BLaER1 (cell line): ENCODE data around the gene LRPAP1.
A peak's percentile ranks its signal among the peaks of the same experiment; 100 is the strongest.
"Not testable (repeated sequence)": the region's sequence is repeated elsewhere in the genome, so short reads cannot be mapped to it uniquely, and the experiment has no call there.

ENCODE experiments used
- H3K27ac ChIP-seq: shearing (Covaris generic); formaldehyde crosslinking; 2 replicates; pipeline ENCODE4 v1.8.1; 2022
- H3K27me3 ChIP-seq: shearing (Covaris generic); formaldehyde crosslinking; 2 replicates; pipeline ENCODE4 v1.8.1; 2022
- H3K36me3 ChIP-seq: shearing (Covaris generic); formaldehyde crosslinking; 2 replicates; pipeline ENCODE4 v1.8.1; 2022
- H3K4me1 ChIP-seq: shearing (Covaris generic); formaldehyde crosslinking; 2 replicates; pipeline ENCODE4 v1.8.1; 2022
- H3K4me2 ChIP-seq: shearing (Covaris generic); formaldehyde crosslinking; 2 replicates; pipeline ENCODE4 v1.8.1; 2022
- H3K4me3 ChIP-seq: shearing (Covaris generic); formaldehyde crosslinking; 2 replicates; pipeline ENCODE4 v1.8.1; 2022
- H3K9ac ChIP-seq: shearing (Covaris generic); formaldehyde crosslinking; 2 replicates; pipeline ENCODE4 v1.8.1; 2022
- H3K9me3 ChIP-seq: shearing (Covaris generic); formaldehyde crosslinking; 2 replicates; pipeline ENCODE4 v1.8.1; 2022
- H4K20me1 ChIP-seq: shearing (Covaris generic); formaldehyde crosslinking; 2 replicates; pipeline ENCODE4 v1.8.1; 2022
- Cebpa-rat ChIP-seq: shearing (Covaris generic); IDR thresholded peaks from 2 replicates; pipeline ENCODE4 v1.8.1; 2022

LRPAP1 gene

DNA sequence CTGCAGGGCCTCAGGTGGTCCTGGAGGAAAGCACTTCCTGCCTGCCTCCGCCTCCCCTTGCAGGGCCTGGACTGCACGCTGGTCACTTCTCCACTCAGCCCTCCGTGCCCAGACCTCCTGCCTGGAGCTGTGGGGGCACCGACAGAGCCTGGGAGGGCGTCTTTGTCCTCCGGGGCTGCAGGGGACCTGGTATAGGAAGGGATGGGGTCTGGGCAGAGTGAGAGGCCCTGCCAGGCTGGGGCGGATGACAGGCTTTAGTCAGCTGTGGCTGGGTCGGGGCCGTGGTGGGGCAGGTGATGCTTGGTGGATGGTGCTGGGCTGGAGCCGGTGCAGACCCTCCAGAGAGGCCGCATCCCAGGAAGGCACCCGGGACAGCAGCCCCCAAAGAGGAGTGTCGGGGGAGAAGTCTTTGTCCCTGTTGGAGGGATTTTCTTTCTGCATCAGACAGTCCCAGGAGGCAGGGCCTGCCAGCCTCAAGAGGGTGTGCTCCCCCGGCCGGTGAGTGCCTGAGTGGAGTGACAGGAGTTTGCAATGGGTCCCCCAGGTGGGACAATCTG lies 67.8 kb downstream of the LRPAP1 start:
- no peak overlapping the region for H3K4me3 ChIP-seq
- no peaks in the 10 kb centered on the region for H3K36me3 ChIP-seq
- peaks cover 34% of the 10 kb centered on the region for H3K27me3 ChIP-seq
- H4K20me1 ChIP-seq, result no peaks in the 10 kb centered on the region
- TF ChIP-seq Cebpa-rat, result no peak
- no peak overlapping the region for H3K9ac ChIP-seq
- H3K4me2 ChIP-seq, result peak overlapping the region; percentile 77
- peaks cover 62% of the 10 kb centered on the region for H3K4me1 ChIP-seq
- peaks cover 13% of the 10 kb centered on the region for H3K9me3 ChIP-seq
- H3K27ac ChIP-seq, result no peak overlapping the region

DNA sequence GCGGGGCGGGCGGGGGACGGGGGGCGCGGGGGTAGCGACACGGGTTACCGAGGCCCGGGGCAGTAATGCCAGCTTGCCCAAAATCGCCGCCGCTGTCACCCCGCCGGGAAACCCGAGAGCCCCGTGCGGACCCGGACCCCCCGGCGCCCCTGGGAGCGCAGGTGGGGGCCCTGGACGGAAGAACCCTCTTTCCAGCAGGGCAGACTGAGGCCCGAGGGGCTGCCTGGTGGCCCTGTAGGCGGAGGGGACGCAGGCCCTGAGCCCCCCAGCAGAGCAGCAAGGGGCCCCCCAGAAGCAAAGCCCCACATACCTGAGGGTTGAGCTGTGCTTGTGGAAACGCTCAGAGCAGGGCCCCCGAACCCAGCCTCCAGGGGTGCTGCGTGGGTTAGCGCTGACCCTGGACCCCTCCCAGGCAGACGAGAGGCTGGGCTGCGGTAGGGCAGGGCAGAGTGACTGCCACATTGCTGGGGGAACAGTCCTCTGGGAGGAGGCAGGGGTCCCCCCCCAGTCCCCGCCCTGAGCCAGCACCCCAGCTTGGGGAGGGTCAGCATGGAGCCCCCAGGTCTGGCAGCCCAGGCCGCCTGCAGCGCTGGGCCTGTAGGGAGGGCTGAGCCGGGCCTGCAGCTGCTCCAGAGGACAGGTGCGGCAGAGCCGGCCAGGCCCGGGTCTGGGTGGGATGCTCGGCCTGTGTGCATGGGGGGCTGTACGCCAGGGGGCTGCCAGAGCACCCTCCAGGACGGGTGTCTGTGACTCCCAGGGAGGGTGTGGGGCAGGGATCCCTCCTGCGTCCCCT lies 68.5 kb downstream of the LRPAP1 start:
- H4K20me1 ChIP-seq, result no peaks in the 10 kb centered on the region
- 0 out of 2 replicates have a peak overlapping the region, but pooled peaks have one; percentile 26 for H3K27ac ChIP-seq
- H3K4me2 ChIP-seq, result peak overlapping the region; percentile 77
- H3K27me3 ChIP-seq, result peaks cover 34% of the 10 kb centered on the region
- H3K9ac ChIP-seq, result 0 out of 2 replicates have a peak overlapping the region, but pooled peaks have one; percentile 45
- peaks cover 62% of the 10 kb centered on the region for H3K4me1 ChIP-seq
- peaks cover 13% of the 10 kb centered on the region for H3K9me3 ChIP-seq
- H3K36me3 ChIP-seq, result no peaks in the 10 kb centered on the region
- TF ChIP-seq Cebpa-rat, result no peak
- H3K4me3 ChIP-seq, result peak overlapping the region; percentile 53; the same call in 1 of the 2 replicates

DNA sequence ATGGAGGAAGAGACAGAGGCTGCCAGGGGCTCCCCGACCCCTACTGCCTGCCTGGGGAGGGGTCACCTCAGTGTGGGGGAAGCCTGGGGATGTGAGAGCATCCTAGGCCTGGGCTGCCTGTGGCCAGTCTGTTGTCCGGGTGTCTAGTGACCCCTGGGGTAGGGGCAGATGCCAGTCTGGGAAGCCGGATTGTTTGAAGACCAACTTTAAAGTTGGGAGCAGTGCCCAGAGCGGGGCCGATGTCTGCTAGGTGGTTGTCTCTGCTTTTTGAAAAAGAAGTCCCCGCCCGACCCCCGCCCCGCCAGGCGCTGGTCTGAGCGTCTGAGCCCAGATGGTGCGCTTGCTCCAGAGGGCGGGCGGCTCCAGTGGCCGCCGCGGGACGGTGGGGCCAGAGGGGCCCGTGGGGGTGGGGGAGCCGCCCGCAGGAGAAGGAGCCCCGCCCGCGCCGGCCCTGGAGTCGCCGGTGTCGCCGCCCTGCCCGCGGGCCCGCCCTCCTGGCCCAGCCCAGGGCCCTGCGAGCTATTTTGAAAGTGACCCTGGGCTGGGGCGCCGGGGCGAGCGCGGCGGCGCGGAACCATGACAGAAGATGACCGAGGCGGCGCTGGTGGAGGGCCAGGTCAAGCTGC lies 69.3 kb downstream of the LRPAP1 start, which contains the start of gene DOK7:
TSS of gene DOK7 (plus strand) at position 517 of the 626 bp plus-strand sequence. CDS start at position 587, 70 bp downstream.
- peak within 1 kb of the TSS; percentile 86 for H3K4me2 ChIP-seq

GRCh38 chr4:3462321-3462789 lies 69.9 kb downstream of the LRPAP1 start:
- TF ChIP-seq Cebpa-rat, result no peak
- Histone ChIP-seq H3K9ac (0 out of 2 replicates have a peak overlapping the region, but pooled peaks have one; percentile 6), H3K4me1 (peaks cover 62% of the 10 kb centered on the region), H3K27ac (peak overlapping the region; percentile 52), H4K20me1 (no peaks in the 10 kb centered on the region), H3K4me2 (peak overlapping the region; percentile 86), H3K27me3 (peaks cover 34% of the 10 kb centered on the region), H3K36me3 (no peaks in the 10 kb centered on the region), H3K4me3 (peak overlapping the region; percentile 2; the same call in 1 of the 2 replicates), H3K9me3 (peaks cover 14% of the 10 kb centered on the region)

More for the DNA sequence above, 69.3 kb downstream of the LRPAP1 start, which contains the start of gene DOK7:
- Histone ChIP-seq H3K4me3 (peak within 1 kb of the TSS; percentile 53; the same call in 1 of the 2 replicates), H3K4me1 (peaks cover 62% of the 10 kb centered on the region), H3K9ac (peak within 1 kb of the TSS; percentile 45; the same call in 1 of the 2 replicates), H3K36me3 (no peaks in the 10 kb centered on the region), H3K27me3 (peaks cover 34% of the 10 kb centered on the region), H4K20me1 (no peaks in the 10 kb centered on the region), H3K27ac (peak within 1 kb of the TSS; percentile 52), H3K9me3 (peaks cover 13% of the 10 kb centered on the region)
- TF ChIP-seq Cebpa-rat, result no peak

- H3K9ac ChIP-seq, result peak overlapping the region; percentile 6; the same call in 1 of the 2 replicates
Observed at GRCh38 chr4:3461515-3462291, 70.5 kb downstream of the LRPAP1 start.

GRCh38 chr4:3460926-3461325 lies 71.3 kb downstream of the LRPAP1 start:
- Histone ChIP-seq H3K4me2 (peak overlapping the region; percentile 86), H3K27me3 (peaks cover 34% of the 10 kb centered on the region), H3K4me3 (no peak overlapping the region), H3K4me1 (peaks cover 54% of the 10 kb centered on the region), H3K27ac (peak overlapping the region; percentile 52; the same call in 1 of the 2 replicates), H3K9ac (no peak overlapping the region; the same call in 1 of the 2 replicates), H3K36me3 (no peaks in the 10 kb centered on the region), H4K20me1 (no peaks in the 10 kb centered on the region), H3K9me3 (peaks cover 28% of the 10 kb centered on the region)
- TF ChIP-seq Cebpa-rat, result no peak

More at GRCh38 chr4:3461515-3462291, 70.5 kb downstream of the LRPAP1 start:
- peaks cover 20% of the 10 kb centered on the region for H3K9me3 ChIP-seq
- peak overlapping the region; percentile 40 for H3K4me3 ChIP-seq
- H3K4me2 ChIP-seq, result peak overlapping the region; percentile 86
- H3K27me3 ChIP-seq, result peaks cover 34% of the 10 kb centered on the region
- no peaks in the 10 kb centered on the region for H4K20me1 ChIP-seq
- H3K27ac ChIP-seq, result peak overlapping the region; percentile 52
- H3K4me1 ChIP-seq, result peaks cover 62% of the 10 kb centered on the region
- H3K36me3 ChIP-seq, result no peaks in the 10 kb centered on the region
- no peak for TF ChIP-seq Cebpa-rat

- Histone ChIP-seq H3K9me3 (peaks cover 46% of the 10 kb centered on the region), H3K27me3 (peaks cover 18% of the 10 kb centered on the region), H3K4me1 (peaks cover 37% of the 10 kb centered on the region)
- not testable (repeated sequence) for H3K4me2 ChIP-seq, H3K36me3 ChIP-seq, H3K27ac ChIP-seq, H4K20me1 ChIP-seq, H3K4me3 ChIP-seq, H3K9ac ChIP-seq
Observed at GRCh38 chr4:3459156-3459555, 73.1 kb downstream of the LRPAP1 start.

DNA sequence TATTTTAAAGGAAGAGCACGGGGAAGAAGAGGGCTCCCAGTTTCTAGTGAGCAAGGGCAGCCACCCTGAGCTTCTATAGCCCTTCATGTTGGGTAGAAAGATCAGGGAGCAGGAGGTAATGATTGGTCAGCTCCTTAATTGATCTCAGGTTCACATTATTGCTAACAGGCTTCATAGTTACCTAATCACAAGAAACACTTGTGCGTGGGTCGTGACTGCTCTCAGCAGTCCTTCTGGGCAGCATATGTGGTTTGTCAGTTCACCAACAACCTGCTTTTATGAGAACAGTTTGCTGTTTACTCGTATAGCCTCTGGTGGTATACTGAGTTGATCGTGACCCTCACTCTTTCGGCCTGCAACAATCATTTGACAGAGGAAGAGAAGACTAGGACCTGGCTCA lies 73.9 kb downstream of the LRPAP1 start:
- peaks cover 10% of the 10 kb centered on the region for H3K27me3 ChIP-seq
- H3K9me3 ChIP-seq, result peaks cover 54% of the 10 kb centered on the region
- no peak for TF ChIP-seq Cebpa-rat
- no peaks in the 10 kb centered on the region for H4K20me1 ChIP-seq
- H3K4me2 ChIP-seq, result no peak overlapping the region
- H3K9ac ChIP-seq, result no peak overlapping the region
- peaks cover 29% of the 10 kb centered on the region for H3K4me1 ChIP-seq
- no peak overlapping the region for H3K4me3 ChIP-seq
- no peak overlapping the region for H3K27ac ChIP-seq
- H3K36me3 ChIP-seq, result no peaks in the 10 kb centered on the region

DNA sequence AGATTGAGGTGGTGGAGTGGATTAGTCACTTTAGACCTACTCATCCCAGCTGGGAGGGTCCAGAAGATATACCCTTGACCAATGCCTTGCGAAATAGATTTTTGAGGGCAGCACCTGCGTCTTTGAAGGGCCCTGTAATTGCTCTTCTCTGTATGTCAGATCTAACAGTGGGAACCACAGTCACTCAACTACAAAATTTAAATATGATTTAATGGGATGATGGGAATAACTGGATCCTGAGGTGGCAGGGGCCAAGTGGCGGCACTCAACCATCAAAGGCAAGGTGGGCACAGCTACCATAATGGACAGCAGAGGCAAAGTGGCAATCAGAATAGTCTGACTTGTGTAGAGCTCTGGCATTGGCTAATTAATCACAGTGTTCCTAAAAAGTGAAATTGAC lies 76.6 kb downstream of the LRPAP1 start:
- Histone ChIP-seq H3K9me3 (peaks cover 51% of the 10 kb centered on the region), H3K4me1 (peaks cover 12% of the 10 kb centered on the region)
- not testable (repeated sequence) for H3K4me2 ChIP-seq

More for the DNA sequence above, 76.6 kb downstream of the LRPAP1 start:
- not testable (repeated sequence) for H3K9ac ChIP-seq, H4K20me1 ChIP-seq, H3K27ac ChIP-seq, H3K4me3 ChIP-seq, H3K36me3 ChIP-seq, H3K27me3 ChIP-seq
